ENCODE measurements around the gene ZNF385D.

GRCh38 chr3:21407743-21408142, 343.3 kb downstream of the ZNF385D start:
- no peak for TF ChIP-seq CTCF (IDR thresholded peaks at IDR 0.05)
- TF ChIP-seq POLR2A (IDR thresholded peaks at IDR 0.05), result no peak
- TF ChIP-seq EP300 (IDR thresholded peaks at IDR 0.05), result no peak
- no peak for TF ChIP-seq POLR2AphosphoS5 (IDR thresholded peaks at IDR 0.05)
